WTC11 (cell line): Measurements from ENCODE around the gene HS6ST1. TPM values are rescaled to one million over a fixed set of nuclear protein-coding genes. Genes with fewer than 3 reads are reported as not detected.
A peak's percentile ranks its signal among the peaks of the same experiment; 100 is the strongest.

Experiments used
- ATAC-seq: fragments of 200-7000 bp; cut with Tn5 transposase; 2 replicates; pipeline ENCODE4 v1.10.0; 2021; ENCODE audit warnings: mild to moderate bottlenecking, moderate library complexity
- CTCF ChIA-PET: fragments of 300-600 bp; sonication (Branson Sonifier 250); formaldehyde crosslinking; loops from one replicate; lab custom pipeline; 2021; ENCODE audit warnings: antibody characterized with exemption; lab: Charles Lee
- POLR2A ChIA-PET: fragments of 350-600 bp; sonication (Branson Sonifier 250); formaldehyde crosslinking; loops from one replicate; lab custom pipeline; 2021; ENCODE audit warnings: antibody characterized with exemption; lab: Charles Lee
- DNase-seq: peaks from one replicate; pipeline ENCODE4 v3.0.0; 2021; ENCODE audit warnings: low spot score
- H3K27ac Mint-ChIP-seq: 2 replicates; pipeline ENCODE4 v1.8.0; 2021; ENCODE audit warnings: mixed read lengths
- H3K27me3 Mint-ChIP-seq: 2 replicates; pipeline ENCODE4 v1.8.0; 2021; ENCODE audit warnings: low read depth, mild to moderate bottlenecking, moderate library complexity, mixed read lengths
- H3K36me3 Mint-ChIP-seq: 2 replicates; pipeline ENCODE4 v1.8.0; 2021; ENCODE audit warnings: mixed read lengths
- H3K4me1 Mint-ChIP-seq: 2 replicates; pipeline ENCODE4 v1.8.0; 2022; ENCODE audit warnings: mixed read lengths
- H3K4me3 Mint-ChIP-seq: 2 replicates; pipeline ENCODE4 v1.8.0; 2021; ENCODE audit warnings: mild to moderate bottlenecking, moderate library complexity, mixed read lengths
- H3K9me3 Mint-ChIP-seq: 2 replicates; pipeline ENCODE4 v1.8.0; 2021; ENCODE audit warnings: mixed read lengths
- NFE2L1 ChIP-seq: sonication (generic); formaldehyde crosslinking; IDR thresholded peaks from 2 replicates; pipeline ENCODE4 v1.8.1; 2023; ENCODE audit warnings: missing genetic modification reagents
- PRRX2 ChIP-seq: fragments of 250-450 bp; sonication (Bioruptor Pico); IDR thresholded peaks from 2 replicates; pipeline ENCODE4 v1.8.0; 2021; ENCODE audit warnings: mild to moderate bottlenecking
- total RNA-seq: library from RNA; stranded (reverse); gene quantifications from 3 replicates; pipeline ENCODE4 v1.2.3, GENCODE V29; 2021
- TF ChIP-seq, protein P1 (sequence below): sonication (generic); formaldehyde crosslinking; IDR thresholded peaks from 2 replicates; pipeline ENCODE4 v1.8.1; 2022; ENCODE audit warnings: missing genetic modification reagents, borderline replicate concordance
- TF ChIP-seq, protein P2 (sequence below): fragments of 250-450 bp; sonication (Bioruptor Pico); IDR thresholded peaks from 2 replicates; pipeline ENCODE4 v1.9.0; 2021; ENCODE audit warnings: moderate library complexity, mild to moderate bottlenecking, inconsistent platforms, borderline replicate concordance
- TF ChIP-seq, protein P3 (sequence below): sonication (generic); formaldehyde crosslinking; IDR thresholded peaks from 2 replicates; pipeline ENCODE4 v1.8.1; 2022; ENCODE audit warnings: mild to moderate bottlenecking, missing genetic modification reagents, moderate library complexity, borderline replicate concordance
- TF ChIP-seq, protein P4 (sequence below): sonication (generic); formaldehyde crosslinking; IDR thresholded peaks from 2 replicates; pipeline ENCODE4 v1.8.0; 2022; ENCODE audit warnings: missing genetic modification reagents
- TF ChIP-seq, protein P5 (sequence below): sonication (generic); formaldehyde crosslinking; IDR thresholded peaks from 2 replicates; pipeline ENCODE4 v1.8.0; 2022; ENCODE audit warnings: mild to moderate bottlenecking, missing genetic modification reagents
- TF ChIP-seq, protein P6 (sequence below): sonication (generic); formaldehyde crosslinking; conservative IDR thresholded peaks from 2 replicates; pipeline ENCODE4 v1.8.1; 2022; ENCODE audit warnings: mild to moderate bottlenecking, missing genetic modification reagents

Gene HS6ST1
- total RNA-seq, 1 experiment from 2014 or later, result 55.5 TPM

DNA sequence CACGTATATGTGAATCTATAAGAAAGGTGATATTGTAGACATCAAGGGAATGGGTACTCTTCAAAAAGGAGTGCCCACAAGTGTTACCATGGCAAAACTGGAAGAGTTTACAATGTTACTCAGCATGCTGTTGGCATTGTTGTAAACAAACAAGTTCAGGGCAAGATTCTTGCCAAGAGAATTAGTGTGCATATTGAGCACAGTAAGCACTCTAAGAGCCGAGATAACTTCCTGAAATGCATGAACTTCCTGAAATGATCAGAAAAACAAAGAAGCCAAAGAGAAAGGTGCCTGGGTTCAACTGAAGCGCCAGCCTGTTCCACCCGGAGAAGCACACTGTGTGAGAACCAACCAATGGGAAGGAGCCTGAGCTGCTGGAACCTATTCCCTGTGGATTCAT, 101.0 kb downstream of the HS6ST1 start (continued):
- TF ChIP-seq, protein P1, sequence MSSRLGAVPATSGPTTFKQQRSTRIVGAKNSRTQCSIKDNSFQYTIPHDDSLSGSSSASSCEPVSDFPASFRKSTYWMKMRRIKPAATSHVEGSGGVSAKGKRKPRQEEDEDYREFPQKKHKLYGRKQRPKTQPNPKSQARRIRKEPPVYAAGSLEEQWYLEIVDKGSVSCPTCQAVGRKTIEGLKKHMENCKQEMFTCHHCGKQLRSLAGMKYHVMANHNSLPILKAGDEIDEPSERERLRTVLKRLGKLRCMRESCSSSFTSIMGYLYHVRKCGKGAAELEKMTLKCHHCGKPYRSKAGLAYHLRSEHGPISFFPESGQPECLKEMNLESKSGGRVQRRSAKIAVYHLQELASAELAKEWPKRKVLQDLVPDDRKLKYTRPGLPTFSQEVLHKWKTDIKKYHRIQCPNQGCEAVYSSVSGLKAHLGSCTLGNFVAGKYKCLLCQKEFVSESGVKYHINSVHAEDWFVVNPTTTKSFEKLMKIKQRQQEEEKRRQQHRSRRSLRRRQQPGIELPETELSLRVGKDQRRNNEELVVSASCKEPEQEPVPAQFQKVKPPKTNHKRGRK (CRISPR knock-in tag), result no peak
- TF ChIP-seq, protein P2, sequence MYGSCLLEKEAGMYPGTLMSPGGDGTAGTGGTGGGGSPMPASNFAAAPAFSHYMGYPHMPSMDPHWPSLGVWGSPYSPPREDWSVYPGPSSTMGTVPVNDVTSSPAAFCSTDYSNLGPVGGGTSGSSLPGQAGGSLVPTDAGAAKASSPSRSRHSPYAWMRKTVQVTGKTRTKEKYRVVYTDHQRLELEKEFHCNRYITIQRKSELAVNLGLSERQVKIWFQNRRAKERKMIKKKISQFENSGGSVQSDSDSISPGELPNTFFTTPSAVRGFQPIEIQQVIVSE (CRISPR knock-in tag), result no peak
- TF ChIP-seq, protein P3, sequence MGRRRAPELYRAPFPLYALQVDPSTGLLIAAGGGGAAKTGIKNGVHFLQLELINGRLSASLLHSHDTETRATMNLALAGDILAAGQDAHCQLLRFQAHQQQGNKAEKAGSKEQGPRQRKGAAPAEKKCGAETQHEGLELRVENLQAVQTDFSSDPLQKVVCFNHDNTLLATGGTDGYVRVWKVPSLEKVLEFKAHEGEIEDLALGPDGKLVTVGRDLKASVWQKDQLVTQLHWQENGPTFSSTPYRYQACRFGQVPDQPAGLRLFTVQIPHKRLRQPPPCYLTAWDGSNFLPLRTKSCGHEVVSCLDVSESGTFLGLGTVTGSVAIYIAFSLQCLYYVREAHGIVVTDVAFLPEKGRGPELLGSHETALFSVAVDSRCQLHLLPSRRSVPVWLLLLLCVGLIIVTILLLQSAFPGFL (CRISPR knock-in tag), result no peak
- no peak for TF ChIP-seq PRRX2

DNA sequence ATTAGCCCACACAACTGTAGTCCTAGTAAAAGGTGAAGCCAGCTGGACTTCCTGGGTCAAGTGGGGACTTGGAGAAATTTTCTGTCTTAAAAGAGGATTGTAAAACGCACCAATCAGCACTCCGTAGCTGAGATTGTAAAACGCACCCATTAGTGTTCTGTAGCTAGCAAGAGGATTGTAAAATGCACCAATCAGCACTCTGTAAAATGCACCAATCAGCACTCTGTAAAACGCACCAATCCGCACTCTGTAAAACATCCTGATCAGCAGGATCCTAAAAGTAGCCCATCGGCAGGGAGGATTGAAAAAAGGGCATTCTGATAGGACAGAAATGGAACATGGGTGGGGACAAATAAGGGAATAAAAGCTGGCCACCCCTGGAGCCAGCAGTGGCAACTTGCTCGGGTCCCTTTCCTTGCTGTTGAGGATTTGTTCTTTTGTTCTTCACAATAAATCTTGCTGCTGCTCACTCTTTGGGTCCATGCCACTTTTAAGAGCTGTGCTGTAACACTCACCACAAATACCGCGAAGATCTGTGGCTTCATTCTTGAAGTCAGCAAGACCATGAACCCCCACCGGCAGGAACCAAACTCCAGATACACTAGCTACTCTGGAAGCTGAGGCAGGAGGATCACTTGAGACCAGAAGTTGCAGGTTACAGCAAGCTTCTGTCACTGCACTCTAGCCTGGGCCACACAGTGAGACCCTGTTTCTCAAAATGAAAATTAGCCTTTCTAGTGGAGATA, 102.6 kb downstream of the HS6ST1 start:
- DNase-seq (no peak), ATAC-seq (no peak)
- H3K4me3 Mint-ChIP-seq, result no peak overlapping the region
- ChIA-PET POLR2A (no interaction called here), CTCF (no interaction called here)
- TF ChIP-seq, protein P4, sequence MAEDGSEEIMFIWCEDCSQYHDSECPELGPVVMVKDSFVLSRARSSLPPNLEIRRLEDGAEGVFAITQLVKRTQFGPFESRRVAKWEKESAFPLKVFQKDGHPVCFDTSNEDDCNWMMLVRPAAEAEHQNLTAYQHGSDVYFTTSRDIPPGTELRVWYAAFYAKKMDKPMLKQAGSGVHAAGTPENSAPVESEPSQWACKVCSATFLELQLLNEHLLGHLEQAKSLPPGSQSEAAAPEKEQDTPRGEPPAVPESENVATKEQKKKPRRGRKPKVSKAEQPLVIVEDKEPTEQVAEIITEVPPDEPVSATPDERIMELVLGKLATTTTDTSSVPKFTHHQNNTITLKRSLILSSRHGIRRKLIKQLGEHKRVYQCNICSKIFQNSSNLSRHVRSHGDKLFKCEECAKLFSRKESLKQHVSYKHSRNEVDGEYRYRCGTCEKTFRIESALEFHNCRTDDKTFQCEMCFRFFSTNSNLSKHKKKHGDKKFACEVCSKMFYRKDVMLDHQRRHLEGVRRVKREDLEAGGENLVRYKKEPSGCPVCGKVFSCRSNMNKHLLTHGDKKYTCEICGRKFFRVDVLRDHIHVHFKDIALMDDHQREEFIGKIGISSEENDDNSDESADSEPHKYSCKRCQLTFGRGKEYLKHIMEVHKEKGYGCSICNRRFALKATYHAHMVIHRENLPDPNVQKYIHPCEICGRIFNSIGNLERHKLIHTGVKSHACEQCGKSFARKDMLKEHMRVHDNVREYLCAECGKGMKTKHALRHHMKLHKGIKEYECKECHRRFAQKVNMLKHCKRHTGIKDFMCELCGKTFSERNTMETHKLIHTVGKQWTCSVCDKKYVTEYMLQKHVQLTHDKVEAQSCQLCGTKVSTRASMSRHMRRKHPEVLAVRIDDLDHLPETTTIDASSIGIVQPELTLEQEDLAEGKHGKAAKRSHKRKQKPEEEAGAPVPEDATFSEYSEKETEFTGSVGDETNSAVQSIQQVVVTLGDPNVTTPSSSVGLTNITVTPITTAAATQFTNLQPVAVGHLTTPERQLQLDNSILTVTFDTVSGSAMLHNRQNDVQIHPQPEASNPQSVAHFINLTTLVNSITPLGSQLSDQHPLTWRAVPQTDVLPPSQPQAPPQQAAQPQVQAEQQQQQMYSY, result 0 out of 2 replicates have a peak, but pooled peaks have one; percentile 18
- TF ChIP-seq, protein P5, sequence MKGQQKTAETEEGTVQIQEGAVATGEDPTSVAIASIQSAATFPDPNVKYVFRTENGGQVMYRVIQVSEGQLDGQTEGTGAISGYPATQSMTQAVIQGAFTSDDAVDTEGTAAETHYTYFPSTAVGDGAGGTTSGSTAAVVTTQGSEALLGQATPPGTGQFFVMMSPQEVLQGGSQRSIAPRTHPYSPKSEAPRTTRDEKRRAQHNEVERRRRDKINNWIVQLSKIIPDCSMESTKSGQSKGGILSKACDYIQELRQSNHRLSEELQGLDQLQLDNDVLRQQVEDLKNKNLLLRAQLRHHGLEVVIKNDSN (CRISPR knock-in tag), result no peak
- TF ChIP-seq NFE2L1, result no peak
- TF ChIP-seq, protein P6, sequence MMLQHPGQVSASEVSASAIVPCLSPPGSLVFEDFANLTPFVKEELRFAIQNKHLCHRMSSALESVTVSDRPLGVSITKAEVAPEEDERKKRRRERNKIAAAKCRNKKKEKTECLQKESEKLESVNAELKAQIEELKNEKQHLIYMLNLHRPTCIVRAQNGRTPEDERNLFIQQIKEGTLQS (CRISPR knock-in tag), result no peak
- no peak overlapping the region for H3K27ac Mint-ChIP-seq
- peaks cover 5% of the 10 kb centered on the region; the same call in 1 of the 2 replicates for H3K4me1 Mint-ChIP-seq
- no peaks in the 10 kb centered on the region; the same call in 1 of the 2 replicates for H3K27me3 Mint-ChIP-seq
- H3K36me3 Mint-ChIP-seq, result no peaks in the 10 kb centered on the region
- H3K9me3 Mint-ChIP-seq, result peaks cover 8% of the 10 kb centered on the region

Other genes with a start within 250 kb of the HS6ST1 start
- gene UGGT1, start 227.7 kb downstream of the HS6ST1 start, total RNA-seq, result 43.3 to 57.9 TPM (median 50.1 TPM) in 3 replicates